HFF-Myc (cell line): ENCODE measurements around the gene PRDM16.

Source experiments
- DNase-seq: peaks from one replicate; pipeline ENCODE4 v3.0.0-alpha.2; 2011; ENCODE audit warnings: low read depth; ENCODE audit errors: extremely low read depth
- H3K4me3 ChIP-seq: replicated peaks from 2 replicates; pipeline ENCODE4 v1.5.1; 2011; ENCODE audit warnings: low read depth, mild to moderate bottlenecking, control low read depth, low read length
- TF ChIP-seq, protein P1 (sequence below): IDR thresholded peaks from 2 replicates; pipeline ENCODE4 v1.5.1; 2012; ENCODE audit warnings: mild to moderate bottlenecking, low read depth, low read length, control low read depth; ENCODE audit errors: missing control alignments

The PRDM16 gene

DNA sequence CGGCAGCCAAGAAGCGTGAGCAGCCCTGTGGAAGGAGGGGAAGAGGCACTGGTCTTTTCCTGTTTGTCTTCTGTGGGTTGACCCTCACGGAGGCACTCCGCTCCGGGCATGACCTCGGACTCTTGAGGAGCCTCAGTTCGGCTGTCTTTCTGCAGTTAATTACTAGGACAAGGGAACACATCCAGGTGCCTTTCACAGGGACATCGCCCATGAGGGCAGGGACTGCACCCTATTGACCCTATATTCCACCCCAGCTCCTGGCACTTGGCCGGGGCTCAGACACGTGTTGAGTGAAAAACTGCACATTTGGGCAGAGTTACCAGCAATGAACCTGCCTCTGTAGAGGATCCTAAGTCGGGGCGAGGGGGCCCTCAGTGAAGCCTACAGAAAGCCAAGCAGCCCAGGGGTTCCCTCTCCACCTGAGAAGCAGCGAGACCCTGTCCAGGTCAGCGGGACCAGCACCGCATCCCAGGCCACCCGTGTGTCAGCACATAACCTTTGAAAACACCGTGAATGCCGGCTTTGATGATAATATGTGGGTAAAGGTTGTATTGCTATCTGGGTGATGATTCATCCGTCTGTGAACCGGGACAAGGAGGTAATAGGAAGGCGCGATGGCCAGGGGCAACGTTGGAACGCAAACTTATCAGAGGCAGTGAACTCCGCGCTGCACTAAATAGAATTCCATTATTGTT, 224.0 kb downstream of the PRDM16 start:
- TF ChIP-seq, protein P1, sequence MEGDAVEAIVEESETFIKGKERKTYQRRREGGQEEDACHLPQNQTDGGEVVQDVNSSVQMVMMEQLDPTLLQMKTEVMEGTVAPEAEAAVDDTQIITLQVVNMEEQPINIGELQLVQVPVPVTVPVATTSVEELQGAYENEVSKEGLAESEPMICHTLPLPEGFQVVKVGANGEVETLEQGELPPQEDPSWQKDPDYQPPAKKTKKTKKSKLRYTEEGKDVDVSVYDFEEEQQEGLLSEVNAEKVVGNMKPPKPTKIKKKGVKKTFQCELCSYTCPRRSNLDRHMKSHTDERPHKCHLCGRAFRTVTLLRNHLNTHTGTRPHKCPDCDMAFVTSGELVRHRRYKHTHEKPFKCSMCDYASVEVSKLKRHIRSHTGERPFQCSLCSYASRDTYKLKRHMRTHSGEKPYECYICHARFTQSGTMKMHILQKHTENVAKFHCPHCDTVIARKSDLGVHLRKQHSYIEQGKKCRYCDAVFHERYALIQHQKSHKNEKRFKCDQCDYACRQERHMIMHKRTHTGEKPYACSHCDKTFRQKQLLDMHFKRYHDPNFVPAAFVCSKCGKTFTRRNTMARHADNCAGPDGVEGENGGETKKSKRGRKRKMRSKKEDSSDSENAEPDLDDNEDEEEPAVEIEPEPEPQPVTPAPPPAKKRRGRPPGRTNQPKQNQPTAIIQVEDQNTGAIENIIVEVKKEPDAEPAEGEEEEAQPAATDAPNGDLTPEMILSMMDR = no peak
- no peak overlapping the region for H3K4me3 ChIP-seq
- no peak for DNase-seq

DNA sequence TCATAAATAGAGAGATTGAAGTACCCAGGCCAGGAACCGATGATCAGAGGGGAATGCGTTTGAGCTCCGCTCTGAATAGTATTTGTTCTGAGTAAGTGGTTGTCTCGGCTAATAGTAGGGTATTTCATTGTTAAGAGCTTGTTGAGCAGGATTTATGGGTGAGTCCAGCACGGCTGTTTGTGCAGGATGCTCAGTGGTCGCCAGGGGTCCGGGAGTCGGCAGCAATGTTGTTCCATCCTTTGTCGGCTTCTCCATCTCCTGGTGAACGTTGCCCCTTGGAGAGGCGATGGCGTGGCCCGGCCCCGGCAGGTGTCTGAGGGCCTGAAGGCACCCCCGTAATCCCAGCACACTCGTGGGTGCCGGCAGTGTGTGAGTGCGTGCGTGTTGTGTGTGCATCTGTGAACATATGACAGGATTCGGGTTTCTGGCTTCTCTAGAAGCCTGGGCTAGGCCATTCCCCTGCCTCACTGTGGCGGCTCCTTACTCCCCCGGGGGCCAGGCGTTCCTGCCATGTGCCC, 224.6 kb downstream of the PRDM16 start:
- no peak overlapping the region for H3K4me3 ChIP-seq
- no peak for DNase-seq
- TF ChIP-seq, protein P1 = no peak

DNA sequence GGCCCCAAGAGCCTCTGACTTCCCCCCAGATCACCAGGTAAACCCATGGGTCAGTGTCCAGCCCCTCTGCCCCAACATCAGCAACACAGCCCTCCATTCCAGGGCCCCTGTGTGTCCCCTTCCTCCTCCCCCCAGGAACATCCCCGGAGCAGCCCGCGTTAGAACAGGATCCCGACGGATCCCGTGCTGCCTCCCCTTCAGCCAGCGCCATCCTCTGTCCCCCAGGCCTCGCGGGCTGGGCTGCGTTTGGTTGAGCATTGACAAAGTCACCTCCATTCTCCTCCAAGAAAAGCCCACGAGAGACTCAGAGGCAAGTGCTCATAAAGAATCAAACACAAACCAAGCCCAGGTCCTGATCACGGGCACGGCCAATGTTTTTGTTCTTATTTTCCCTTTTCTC, 225.4 kb downstream of the PRDM16 start:
- TF ChIP-seq, protein P1 = no peak
- no peak overlapping the region for H3K4me3 ChIP-seq
- no peak for DNase-seq

DNA sequence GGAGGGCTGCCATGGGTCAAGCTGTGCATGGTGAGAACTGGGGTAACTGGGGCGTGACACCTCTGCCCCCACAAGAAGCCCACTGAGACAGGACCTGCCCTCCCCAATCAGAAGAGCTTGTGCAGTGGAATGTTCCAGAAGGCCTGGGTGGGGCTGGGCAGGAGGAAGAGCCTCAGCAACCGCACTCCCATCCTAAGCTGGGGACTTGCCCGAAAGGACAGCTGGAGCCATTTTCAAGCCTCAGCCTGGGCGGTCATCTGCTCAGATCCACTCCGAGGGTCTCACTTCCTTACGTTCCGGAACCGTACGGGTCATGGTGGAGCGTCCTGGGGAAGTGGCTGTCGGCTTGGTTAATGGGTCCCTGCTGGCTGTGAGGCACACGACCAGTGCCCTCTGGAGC, 226.8 kb downstream of the PRDM16 start:
- no peak for DNase-seq
- H3K4me3 ChIP-seq = no peak overlapping the region
- TF ChIP-seq, protein P1 = no peak

DNA sequence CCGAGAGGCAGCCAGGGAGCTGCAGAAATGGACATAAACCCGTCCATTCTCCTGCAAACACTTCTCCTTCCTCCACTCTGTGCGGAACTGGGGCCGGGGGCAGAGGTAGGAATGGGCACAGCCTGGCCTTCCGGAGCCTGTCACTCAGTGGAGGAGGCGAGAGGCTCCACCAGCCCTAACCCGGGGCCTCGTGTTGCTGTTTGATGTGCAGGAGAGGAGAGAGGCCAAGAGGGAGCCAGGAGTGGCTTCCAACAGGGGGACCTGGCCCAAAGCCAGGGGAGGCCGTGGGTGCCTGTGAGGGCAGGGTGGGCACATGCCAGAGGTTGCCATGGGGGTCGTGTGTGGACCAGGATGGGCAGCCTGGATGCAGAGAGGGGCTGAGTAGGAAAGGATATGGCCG, 227.3 kb downstream of the PRDM16 start:
- H3K4me3 ChIP-seq = no peak overlapping the region
- TF ChIP-seq, protein P1 = no peak

DNA sequence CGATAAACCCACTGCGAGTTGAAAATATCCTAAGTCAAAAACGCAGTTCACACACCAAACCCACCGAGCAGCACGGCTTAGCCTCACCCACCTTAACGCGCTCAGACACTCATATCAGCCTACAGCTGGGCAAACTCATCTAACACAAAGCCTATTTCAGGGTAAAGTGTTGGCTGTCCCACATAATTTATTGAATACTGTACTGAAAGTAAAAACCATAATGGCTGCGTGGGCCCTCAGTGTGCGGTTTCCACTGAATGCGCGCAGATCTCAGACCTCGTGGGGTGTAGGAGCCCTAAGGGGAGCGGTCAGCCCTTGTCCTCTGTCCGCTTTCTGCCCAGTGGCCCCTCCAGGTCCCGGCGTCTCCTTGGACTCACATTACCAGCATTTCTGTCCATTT, 227.8 kb downstream of the PRDM16 start:
- DNase-seq = no peak
- TF ChIP-seq, protein P1 = no peak
- no peak overlapping the region for H3K4me3 ChIP-seq

More for the DNA sequence above, 227.3 kb downstream of the PRDM16 start:
- DNase-seq = no peak
